Duodenal mucosa (tissue), 2 donors: ENCODE data around the gene FMNL2.
A peak's percentile ranks its signal among the peaks of the same experiment; 100 is the strongest.

Source experiments
- H3K27ac ChIP-seq: one replicate; pipeline ENCODE4 v1.7.0; 2013; ENCODE audit warnings: low read depth, low read length
- H3K27me3 ChIP-seq, 2 donors: one replicate each; pipeline ENCODE4 v1.7.0; 2013; ENCODE audit warnings: low read length in 2 of 2, control low read depth in 1 of 2; ENCODE audit not compliant: insufficient read depth in 2 of 2, control insufficient read depth in 1 of 2
- H3K36me3 ChIP-seq, 2 donors: one replicate each; pipeline ENCODE4 v1.7.0; 2013; ENCODE audit warnings: low read length in 2 of 2, control low read depth in 1 of 2; ENCODE audit not compliant: insufficient read depth in 2 of 2, control insufficient read depth in 1 of 2
- H3K4me1 ChIP-seq, 2 donors: one replicate each; pipeline ENCODE4 v1.7.0; 2013; ENCODE audit warnings: low read length in 2 of 2, control low read depth in 1 of 2; ENCODE audit not compliant: insufficient read depth in 2 of 2, control insufficient read depth in 1 of 2
- H3K4me3 ChIP-seq, 2 donors: one replicate each; pipeline ENCODE4 v1.7.0; 2013; ENCODE audit warnings: low read length in 2 of 2, low read depth in 1 of 2
- H3K9ac ChIP-seq, 2 donors: one replicate each; pipeline ENCODE4 v1.7.0; 2013; ENCODE audit warnings: low read length in 2 of 2, low read depth in 1 of 2
- H3K9me3 ChIP-seq, 2 donors: one replicate each; pipeline ENCODE4 v1.7.0; 2013; ENCODE audit warnings: low read length in 2 of 2, control low read depth in 1 of 2; ENCODE audit not compliant: control insufficient read depth in 1 of 2

FMNL2 gene

DNA sequence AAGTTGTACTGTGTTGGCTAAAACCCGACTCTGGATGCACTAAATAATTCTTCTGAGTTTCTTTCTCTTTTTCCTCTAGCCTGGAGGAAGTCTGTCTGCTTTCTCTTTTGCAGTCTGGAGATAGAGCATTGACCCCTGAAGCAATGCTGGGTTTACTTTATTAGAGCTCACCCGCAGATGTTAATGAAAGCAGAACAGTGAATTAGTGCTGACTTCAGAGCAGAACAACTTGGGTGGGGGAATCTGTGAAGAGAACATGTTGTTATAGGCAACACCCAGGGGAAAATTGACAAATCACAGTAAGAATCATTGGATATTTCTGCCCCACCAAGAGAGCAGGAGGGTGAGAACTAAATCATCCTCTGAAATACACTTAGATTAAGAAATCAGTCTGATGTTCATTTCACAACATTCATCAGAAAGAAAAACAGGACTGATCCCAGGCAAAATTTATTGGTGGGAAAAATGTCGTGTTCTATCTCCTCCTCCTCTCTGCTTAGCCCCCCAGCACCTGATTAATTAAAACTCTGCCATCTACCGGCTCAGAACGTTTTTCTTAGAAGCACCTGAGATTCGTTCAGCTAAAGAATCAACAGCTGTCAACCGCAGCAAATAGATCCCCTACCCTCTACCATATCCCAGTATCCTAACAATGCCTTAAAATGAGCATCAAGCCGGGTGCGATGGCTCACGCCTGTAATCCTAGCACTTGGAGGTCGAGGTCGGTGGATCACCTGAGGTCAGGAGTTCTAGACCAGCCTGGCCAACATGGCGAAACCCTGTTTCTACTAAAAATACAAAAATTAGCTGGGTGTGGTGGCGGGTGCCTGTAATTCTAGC lies 165.1 kb downstream of the FMNL2 start:
- no peaks in the 10 kb centered on the region for H3K9me3 ChIP-seq
- H3K36me3 ChIP-seq, result no peaks in the 10 kb centered on the region
- no peak overlapping the region for H3K4me3 ChIP-seq
- no peak overlapping the region for H3K9ac ChIP-seq
- no peak overlapping the region for H3K27ac ChIP-seq
- peaks cover 10 to 17% of the 10 kb centered on the region in 2 donors for H3K4me1 ChIP-seq
- no peaks in the 10 kb centered on the region for H3K27me3 ChIP-seq

DNA sequence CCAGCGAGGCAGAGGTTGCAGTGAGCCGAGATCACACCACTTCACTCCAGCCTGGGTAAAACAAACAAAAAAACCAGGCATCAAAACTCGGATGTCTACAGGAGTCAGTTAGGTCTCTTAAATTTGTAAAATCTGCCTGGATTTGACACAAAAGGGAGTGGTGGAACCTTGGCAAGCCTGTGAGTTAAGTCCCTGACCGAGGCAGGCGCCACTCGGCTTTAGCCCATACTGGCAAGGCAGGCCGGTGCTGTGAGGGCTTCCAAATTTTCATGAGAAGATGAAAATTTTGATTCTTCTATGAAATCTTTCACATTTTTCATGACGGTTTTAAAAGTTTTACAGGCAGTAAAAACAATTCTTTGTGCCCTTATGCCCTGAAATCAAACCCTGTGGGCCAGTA lies 165.8 kb downstream of the FMNL2 start:
- Histone ChIP-seq H3K36me3 (no peaks in the 10 kb centered on the region), H3K27me3 (no peaks in the 10 kb centered on the region), H3K4me1 (peaks cover 10 to 17% of the 10 kb centered on the region in 2 donors), H3K9ac (no peak overlapping the region), H3K9me3 (no peaks in the 10 kb centered on the region), H3K27ac (no peak overlapping the region), H3K4me3 (no peak overlapping the region)

DNA sequence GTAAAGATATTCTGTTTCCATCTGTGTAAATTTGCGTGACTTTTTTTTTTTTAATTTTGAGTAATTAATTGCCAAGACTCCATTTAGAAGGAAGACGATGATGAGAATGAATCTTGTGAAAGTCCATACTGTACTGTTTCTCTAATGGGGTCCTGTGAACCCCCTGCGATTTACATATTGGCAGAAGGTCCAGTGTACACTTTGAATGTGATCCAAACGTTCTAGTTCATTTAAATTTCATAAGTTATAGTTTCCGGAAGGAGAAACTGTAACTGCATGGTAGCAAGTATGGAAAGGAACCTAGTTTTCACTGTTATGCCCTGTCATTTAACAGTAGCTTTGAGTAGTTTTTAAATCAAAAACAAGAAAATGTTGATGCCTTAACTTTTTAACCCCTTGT lies 166.7 kb downstream of the FMNL2 start:
- Histone ChIP-seq H3K9me3 (no peaks in the 10 kb centered on the region), H3K9ac (no peak overlapping the region), H3K4me3 (no peak overlapping the region), H3K27ac (no peak overlapping the region), H3K27me3 (no peaks in the 10 kb centered on the region), H3K36me3 (no peaks in the 10 kb centered on the region), H3K4me1 (peaks cover 10 to 17% of the 10 kb centered on the region in 2 donors)

DNA sequence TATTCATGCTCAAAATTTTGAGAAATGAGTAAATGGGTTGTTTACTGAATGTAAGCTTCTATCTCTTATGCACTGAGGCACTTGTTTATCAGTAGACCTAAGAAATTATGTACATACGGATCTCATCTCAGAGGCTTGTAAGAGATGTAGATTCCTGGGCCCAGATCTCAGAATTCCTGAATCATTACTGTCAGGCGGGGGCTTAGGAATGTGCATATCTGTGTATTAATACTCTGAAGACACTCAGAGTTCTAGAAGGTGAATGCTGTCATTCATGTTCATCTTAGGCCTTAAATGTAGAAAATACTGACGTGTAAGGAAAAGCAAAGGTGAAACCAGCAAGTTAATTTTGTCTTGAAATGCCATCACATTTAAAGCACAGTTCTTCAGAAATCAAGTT lies 169.6 kb downstream of the FMNL2 start:
- Histone ChIP-seq H3K27ac (no peak overlapping the region), H3K4me1 (peaks cover 9 to 14% of the 10 kb centered on the region in 2 donors), H3K36me3 (no peaks in the 10 kb centered on the region), H3K4me3 (no peak overlapping the region), H3K9ac (no peak overlapping the region), H3K27me3 (no peaks in the 10 kb centered on the region), H3K9me3 (no peaks in the 10 kb centered on the region)

DNA sequence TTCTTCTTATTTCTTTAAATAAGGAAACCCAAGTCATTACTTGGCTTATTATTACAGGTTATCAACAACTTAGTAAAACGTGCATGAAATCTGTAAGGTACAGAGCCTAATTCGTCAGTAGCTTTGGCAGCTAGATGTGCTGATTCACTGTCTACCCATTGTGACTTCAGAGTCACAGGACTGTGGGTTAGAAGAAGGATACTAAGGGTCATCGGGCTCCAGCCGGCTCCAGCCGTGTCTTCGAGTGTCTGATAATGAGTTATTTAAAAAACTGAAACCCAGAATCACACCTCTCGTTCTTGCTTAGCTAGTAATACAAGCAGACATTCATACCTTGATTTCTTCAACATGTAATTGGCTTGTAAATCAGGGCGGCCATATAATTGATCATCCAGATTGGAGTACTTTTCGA lies 170.5 kb downstream of the FMNL2 start:
- Histone ChIP-seq H3K4me3 (no peak overlapping the region), H3K36me3 (no peaks in the 10 kb centered on the region), H3K27me3 (no peaks in the 10 kb centered on the region), H3K9ac (no peak overlapping the region), H3K4me1 (peaks cover 9 to 14% of the 10 kb centered on the region in 2 donors), H3K9me3 (no peaks in the 10 kb centered on the region), H3K27ac (no peak overlapping the region)

DNA sequence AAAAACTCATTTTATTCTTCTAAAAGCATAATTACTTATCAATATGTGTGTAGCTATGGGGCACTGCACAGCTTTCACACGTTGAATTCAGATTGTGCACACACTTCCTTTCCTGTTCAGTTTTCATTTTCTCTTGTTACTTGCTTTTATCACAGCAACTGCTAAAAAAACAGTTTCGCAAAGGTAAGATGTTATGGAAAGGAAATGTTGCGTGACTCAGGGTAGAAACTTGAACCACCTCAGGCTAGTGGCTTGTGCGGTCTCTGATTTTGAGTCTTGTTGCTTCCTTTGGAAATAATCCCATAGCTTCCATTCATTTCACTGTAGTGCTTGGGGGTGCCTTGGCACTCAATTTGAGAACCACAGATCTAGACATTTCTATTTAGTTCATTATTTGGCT lies 171.9 kb downstream of the FMNL2 start:
- Histone ChIP-seq H3K27ac (no peak overlapping the region), H3K4me3 (peak overlapping the region in 1 of 2 donors; percentile 19)

DNA sequence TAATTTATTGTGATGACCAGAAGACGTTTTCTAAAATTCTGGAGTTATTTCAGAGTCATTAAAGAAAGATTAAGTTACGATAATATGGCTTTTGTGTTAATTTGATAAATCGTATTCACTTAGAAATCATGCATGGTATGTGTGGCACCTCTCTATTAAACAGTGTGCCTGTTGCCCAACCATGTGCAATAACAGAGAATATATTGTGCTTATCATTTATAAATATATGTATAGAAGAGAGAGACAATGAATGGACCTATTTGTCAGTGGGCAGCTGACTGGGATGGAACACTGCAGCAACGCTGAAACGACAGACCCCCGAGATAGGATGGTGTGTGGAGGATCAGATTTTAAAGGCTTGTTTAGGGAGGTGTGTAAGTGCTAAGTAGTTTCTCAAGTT lies 172.9 kb downstream of the FMNL2 start:
- Histone ChIP-seq H3K4me1 (peaks cover 9 to 14% of the 10 kb centered on the region in 2 donors), H3K4me3 (peak overlapping the region in 1 of 2 donors; percentile 27), H3K27ac (no peak overlapping the region)

More for the DNA sequence above, 171.9 kb downstream of the FMNL2 start:
- Histone ChIP-seq H3K4me1 (peaks cover 9 to 14% of the 10 kb centered on the region in 2 donors), H3K9me3 (no peaks in the 10 kb centered on the region), H3K9ac (no peak overlapping the region), H3K27me3 (no peaks in the 10 kb centered on the region), H3K36me3 (no peaks in the 10 kb centered on the region)

DNA sequence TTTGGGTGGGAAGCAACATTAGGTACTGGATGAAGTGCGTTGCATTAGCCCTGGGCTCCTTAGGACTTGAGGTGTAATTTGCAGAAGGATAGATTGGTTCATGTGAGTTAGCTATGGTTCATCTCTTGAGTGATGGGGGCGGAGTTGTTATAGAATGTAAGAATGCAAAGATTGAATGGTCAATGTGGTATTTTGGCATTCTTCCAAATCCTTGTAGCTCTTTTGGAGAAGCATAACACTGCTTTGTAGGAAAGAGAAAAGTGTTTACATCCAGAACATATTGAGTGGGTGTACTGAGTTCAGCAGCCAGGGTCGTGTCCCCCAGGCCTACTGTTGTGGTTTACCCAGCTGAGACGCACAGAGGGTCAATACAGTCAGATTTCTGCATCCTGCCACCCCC lies 173.5 kb downstream of the FMNL2 start:
- H3K27me3 ChIP-seq, result no peaks in the 10 kb centered on the region
- peaks cover 9 to 14% of the 10 kb centered on the region in 2 donors for H3K4me1 ChIP-seq
- H3K9ac ChIP-seq, result no peak overlapping the region
- no peak overlapping the region for H3K4me3 ChIP-seq
- H3K27ac ChIP-seq, result no peak overlapping the region
- no peaks in the 10 kb centered on the region for H3K9me3 ChIP-seq
- H3K36me3 ChIP-seq, result no peaks in the 10 kb centered on the region

More for the DNA sequence above, 172.9 kb downstream of the FMNL2 start:
- Histone ChIP-seq H3K36me3 (no peaks in the 10 kb centered on the region), H3K9me3 (no peaks in the 10 kb centered on the region), H3K27me3 (no peaks in the 10 kb centered on the region), H3K9ac (no peak overlapping the region)

DNA sequence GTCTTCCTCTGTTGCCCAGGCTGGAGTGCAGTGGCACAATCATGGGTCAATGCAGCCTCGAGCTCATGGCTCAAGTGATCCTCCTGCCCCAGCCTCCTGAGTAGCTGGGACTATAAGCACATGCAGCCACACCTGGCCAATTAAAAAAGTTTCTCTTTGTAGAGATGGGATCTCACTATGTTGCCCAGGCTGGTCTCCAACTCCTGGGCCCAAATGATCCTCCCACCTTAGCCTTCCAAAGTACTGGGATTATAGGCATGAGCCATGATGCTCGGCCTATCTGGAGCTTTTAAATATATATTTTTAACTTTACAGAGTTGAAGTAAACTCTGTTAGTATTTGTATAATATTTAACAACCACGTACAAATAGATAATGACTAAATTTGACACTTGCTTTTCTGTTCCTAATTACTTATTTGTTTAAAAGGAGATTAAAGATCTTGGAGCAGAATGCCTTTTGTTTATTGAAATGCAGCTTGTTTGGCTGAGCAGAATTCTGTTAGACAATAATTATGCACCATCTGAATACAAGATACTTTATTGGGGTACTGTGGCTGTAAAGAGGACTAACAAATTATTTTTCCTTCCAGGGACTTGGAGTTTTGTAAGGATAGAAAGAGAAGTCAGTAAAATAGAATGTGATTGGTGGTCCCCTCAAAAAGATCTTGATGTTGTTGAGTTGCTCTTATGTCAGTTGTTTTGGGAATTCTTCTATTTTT lies 175.0 kb downstream of the FMNL2 start:
- H3K9ac ChIP-seq, result no peak overlapping the region
- H3K27ac ChIP-seq, result no peak overlapping the region
- H3K9me3 ChIP-seq, result no peaks in the 10 kb centered on the region
- no peaks in the 10 kb centered on the region for H3K36me3 ChIP-seq
- peaks cover 9 to 14% of the 10 kb centered on the region in 2 donors for H3K4me1 ChIP-seq
- no peak overlapping the region for H3K4me3 ChIP-seq
- H3K27me3 ChIP-seq, result no peaks in the 10 kb centered on the region

DNA sequence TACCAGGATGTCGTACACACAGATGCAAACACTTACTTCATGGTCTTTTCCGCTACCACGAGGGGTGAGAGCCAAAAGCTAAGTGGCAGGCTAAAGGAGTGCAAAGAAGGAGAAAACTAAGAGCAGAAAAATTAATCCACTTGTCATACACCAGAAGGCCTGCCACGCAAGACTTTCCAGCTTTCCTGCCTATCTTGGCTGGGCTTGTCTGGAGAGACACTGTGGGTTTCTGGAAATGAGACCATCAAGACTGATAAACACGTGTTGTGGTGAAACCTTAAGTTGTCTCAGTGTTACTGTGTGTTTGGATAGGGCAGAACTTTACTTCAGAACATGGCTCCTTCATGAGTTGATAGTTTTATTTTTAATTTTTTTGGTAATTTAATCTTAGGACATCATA lies 175.6 kb downstream of the FMNL2 start:
- Histone ChIP-seq H3K9me3 (no peaks in the 10 kb centered on the region), H3K9ac (no peak overlapping the region), H3K36me3 (no peaks in the 10 kb centered on the region), H3K27ac (no peak overlapping the region), H3K4me3 (no peak overlapping the region), H3K4me1 (peaks cover 9 to 14% of the 10 kb centered on the region in 2 donors), H3K27me3 (no peaks in the 10 kb centered on the region)
